ENCODE measurements around the gene TMEM209.

Gene TMEM209

DNA sequence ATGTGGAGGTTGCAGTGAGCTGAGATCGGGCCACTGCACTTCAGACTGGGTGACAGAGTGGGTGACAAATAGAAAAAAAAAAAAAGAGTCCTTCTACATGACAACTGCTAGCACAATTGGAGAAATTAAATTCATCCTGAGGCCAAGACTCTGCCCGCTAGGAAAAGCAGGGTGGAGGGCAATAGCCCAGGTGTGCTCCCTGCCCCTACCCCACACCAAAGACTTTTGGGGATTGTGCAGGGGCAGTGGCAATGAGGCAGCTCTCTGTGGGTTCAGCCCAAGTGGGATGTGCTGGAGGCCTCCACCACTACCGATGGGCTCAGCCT lies 61.3 kb downstream of the TMEM209 start:
- no peak for DNase-seq (ENCODE audit: low spot score)

DNA sequence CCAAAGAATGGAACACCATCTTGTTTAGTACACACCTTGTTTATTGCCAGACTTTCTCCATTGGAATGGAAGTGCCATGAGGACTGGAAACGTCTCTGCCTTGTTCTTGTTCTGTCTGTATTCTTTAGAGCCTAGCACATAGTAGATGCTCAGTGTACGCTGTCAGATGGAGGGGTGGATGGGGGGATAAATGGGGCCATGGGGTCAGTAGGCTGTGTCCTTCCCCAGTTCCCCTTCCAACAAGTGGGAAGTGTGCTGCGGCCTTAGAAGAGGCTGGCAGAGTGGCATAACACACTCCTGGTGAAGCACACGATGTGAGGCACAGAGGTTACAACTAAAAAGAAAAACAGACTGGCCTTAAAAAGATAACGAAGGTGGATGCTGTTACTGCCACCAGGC lies 61.9 kb downstream of the TMEM209 start:
- DNase-seq (ENCODE audit: low spot score), result no peak

DNA sequence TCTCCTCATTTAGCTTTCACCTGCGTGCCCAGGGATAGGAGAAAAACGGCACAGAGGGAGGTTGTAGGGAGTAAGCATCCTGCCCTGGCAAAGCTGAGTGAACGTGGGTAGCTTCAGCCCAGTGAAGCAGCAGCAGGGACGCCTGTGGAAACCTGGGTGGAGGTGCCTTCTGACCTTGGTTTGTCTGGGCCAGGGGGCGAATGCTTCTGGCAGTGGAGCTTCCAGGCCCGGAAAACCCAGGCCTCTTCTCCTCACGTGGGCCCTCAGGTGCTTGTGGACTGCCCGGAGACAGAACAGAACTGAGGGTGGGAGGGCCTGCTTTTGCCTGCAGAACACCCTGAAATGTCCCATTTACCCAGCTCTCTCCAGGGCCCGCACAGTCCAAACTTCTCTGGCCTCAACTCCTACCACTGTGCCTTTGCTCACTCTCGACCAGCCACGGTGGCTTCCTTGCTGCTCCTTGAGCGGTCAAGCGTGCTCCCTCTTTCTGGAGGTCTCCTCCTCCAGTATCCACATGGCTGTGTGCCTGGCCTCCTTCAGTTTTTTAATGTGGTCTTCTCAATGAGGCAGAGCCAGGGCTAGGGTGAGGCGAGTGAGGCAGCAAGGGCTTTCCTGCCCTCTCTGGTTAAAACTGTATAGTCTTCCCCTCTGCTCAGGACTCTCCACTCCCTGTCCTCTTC lies 62.4 kb downstream of the TMEM209 start:
- no peak for DNase-seq (ENCODE audit: low spot score)

DNA sequence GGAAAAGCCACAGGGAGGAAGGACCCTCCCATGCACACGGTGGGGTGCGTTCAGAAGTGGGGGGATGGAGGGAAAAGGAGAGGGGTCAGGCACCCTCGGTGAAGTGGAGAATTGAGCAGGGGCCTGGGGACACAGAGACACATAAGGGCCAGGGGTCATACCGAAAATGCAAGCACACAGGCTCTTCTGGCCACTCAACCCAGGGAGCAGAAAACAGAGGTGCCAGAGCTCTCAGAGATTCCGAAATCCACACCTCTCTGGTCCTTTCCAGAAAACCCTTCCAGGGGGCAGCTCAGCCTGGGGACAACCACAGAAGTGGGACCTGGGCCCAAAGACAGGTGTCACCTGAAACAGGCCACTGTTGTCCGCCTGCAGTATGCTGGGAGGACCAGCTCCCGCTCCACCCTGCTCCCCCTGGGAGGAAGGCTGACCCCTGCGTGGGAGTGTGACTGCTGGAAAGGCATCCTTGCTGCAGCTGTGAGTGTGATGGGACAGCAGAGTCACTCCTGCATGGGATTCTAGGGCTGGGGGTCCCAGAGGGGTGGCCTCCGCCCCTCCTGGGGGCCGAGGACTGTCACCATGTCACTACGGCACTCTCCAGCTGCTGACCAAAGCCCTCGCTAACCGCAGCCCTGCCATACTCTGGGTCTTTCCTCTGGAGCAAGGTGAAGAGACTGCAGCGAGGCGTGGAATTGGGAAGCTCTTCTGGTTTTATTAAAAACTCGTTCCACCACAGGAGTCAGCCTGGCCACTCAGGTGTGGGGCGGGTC lies 63.1 kb downstream of the TMEM209 start:
- DNase-seq (ENCODE audit: low spot score), result no peak

DNA sequence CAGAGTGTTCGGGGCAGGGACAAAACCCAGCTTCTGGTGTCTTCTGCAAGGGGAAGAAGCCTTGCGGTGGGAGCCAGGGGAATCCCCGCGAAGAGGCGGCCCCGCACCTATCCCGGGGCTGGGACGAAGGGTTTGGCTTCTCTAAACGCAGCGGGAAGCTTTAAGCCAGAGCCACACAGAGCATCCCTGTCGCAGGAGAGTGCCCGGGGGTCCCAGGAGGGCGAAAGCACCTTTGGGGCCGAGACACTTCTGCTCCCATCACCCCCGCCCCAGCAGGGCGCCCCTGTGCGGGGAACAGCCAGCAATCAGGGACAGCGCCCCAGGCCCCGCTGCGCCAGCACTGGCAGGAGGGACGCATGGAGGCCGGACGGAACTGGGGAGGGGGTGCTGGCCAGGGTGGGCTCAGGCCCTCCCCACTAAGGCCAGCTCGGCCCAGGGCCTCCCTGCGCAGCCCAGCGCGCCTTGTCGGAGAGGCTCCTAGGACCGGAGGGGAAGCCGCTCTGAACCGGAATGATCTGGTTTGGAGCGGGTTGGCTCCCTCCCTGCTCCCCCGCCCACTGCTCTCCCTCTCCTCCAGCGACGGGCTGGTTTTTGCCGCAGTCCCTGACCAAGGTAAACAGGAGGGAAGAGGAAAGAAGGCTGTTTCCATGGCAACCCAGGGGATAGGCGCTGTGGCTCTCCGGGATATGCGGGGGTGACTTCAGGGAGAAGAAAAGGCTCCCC lies 63.9 kb downstream of the TMEM209 start:
- DNase-seq (ENCODE audit: low spot score), result peak; percentile 59

DNA sequence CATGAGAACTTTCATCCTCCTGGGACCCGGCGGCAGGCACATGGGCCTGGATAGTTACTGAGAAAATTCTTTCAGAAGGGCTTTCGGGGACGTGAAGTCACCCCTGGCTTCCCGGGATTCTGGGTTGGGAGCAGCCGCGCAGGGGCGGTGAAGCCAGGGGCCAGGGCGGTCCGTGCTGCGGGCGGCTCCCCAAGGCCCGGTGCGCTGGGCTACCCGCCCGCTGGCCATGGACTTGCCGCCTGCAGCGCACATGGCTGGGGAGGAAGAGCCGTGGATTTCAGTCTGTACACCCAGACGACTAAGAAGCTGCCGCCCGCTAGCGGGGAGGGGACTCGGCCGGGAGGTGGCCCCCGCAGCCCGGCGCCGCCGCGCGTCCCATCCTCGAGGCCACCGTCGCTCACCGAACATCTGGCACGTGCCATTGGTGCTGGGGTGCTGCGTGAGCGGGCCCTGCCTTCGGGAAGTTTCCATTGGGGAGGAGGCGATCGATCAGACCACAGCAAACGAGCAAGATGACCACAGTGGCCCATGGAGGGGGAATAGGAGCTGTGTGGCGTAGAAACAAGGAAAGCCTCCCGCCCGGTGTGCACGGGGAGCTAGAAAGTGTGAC lies 64.5 kb downstream of the TMEM209 start:
- no peak for DNase-seq (ENCODE audit: low spot score)

DNA sequence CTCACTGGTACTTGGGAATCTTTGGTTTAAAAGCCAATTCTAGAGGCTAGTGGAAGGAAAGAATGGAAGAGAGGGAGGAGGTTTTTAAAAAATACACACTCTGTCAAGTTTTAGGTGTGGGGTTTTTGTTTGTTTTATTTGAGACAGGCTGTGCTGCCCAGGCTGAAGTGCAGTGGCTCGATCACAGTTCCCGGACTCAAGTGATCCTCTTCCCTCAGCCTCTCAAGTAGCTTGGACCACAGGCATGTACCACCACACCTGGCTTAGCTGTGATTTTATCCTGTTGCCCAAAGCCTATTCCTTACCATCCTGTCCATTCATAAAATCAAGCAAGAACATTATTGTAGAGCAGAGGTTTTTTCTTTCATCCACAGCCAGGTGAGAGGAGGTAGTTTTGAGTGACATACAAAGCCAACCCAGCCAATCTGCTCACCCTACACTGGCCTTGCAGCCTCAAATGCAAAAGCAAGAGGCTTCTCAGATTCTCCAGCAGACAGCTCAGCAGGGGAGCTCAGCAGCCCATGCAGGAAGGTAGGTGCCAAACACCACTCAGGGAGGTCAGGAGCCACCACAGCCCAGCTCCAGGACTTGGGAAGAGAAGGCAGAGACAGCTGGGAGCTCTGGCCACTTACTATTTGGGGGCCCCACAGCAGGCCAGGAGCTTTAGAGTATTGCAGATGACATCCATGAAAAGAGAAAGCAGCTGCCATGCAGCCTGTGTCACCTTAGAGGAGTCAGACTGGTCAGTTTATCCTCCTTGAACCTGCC lies 65.8 kb downstream of the TMEM209 start:
- DNase-seq (ENCODE audit: low spot score), result no peak

DNA sequence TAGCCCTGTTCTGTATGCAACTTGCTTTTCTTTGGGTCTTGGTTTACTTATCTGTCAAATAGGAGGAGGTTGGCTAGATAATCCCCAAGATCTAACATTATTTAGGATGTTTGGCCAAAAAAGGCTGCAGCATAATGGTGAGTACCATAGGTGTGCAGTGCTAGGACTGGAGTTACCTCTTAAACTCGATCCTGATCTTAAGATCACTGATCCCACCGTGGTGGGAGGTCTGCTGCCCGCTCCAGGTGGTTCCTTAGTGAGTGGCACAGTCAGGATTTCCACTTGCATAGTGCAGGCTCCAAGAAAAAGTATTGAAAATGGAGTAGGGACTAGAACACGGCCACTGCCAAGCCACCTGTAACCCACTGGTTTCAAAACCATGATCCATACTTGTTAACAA lies 68.0 kb downstream of the TMEM209 start:
- DNase-seq (ENCODE audit: low spot score), result no peak

DNA sequence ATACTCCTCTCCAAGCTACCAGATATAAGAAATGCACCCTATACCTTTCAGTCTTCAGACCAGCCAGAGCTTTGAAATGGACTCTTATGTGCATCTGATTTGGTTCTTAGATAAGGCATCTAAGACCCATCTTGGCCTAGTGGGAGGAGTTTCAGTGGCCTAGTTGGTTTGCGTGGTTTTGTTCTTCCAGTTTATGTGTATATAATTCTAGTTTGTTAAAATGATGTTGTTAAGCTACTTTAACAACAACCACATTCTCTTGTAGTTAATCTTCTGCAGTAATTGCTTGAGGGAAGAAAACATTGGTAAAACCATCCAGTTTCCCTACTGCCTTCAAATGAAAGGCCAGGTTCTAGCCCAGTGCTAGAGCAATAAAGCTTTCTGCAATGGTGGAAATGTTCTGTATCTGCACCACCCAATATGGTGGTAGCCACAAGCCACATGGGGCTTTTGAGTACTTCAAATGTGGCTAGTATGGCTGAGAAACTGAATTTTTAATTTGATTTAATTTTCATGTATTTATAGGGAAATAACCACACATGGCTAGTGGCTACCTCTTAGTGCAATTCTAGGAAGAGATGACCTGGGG lies 68.5 kb downstream of the TMEM209 start:
- DNase-seq (ENCODE audit: low spot score), result no peak

DNA sequence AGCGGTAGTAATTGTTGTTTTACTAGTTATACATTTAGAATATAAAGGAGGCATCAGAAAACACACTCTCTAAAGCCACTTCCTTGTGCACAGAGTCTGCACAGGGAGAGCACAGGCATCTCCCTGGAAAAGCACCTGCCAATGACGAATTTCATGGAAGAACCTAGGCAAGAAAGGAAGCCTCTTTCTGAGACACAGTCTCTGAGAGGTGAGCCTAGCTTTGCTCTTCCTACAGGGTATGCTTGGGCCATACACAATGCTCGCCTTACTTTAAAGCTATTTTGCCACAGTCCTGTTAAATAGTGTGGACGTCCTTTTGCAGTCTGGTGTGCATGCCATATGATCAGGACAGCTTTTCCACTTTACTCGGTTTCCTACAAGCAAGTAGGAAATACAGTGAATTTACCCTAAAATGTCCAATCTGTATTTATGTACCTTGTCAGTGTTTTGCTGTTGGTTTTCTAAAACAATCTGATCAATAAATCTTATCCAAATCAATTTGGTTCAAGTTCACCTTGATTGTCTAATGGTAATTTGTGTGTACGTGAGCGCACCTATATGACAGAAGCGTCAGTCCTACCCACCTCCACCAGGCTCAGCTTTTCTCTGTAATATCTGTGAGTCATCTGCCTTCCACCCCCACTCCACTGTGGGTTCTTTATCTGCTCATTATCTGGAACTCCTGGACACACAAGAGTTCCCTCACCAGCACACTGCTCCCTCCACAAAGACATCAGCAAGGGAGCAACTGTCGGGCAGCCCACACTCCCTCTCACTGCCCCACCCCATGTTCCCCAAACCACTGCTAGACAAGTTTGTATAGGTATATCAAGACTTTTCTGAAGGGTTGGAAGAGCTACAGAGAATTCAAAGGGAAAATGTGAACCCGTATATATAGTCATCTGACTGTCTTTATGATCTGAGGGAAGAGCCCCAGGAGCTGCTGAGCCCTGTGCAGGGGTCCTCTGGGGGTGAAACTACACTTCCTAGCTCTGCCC lies 69.7 kb downstream of the TMEM209 start:
- DNase-seq (ENCODE audit: low spot score), result no peak

DNA sequence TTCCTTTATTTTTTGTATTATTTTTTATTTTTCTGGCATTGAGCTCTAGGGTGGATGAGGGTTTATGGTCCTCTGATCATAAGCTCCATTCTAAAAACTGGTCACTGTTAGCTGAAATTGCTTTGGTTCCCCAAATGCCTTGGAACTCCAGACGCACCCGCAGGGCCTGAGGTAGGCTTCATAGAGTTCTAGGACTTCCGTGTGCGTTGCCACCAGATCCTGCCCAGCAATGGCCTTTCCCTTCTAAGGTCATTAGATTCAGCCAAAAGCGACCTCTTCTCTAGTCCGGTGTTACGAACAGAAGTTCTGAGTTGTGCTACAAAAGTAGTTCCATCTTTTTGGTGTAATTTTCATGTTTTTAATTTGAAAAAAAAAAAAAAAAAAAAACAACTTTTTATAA lies 70.5 kb downstream of the TMEM209 start:
- no peak for DNase-seq (ENCODE audit: low spot score)

DNA sequence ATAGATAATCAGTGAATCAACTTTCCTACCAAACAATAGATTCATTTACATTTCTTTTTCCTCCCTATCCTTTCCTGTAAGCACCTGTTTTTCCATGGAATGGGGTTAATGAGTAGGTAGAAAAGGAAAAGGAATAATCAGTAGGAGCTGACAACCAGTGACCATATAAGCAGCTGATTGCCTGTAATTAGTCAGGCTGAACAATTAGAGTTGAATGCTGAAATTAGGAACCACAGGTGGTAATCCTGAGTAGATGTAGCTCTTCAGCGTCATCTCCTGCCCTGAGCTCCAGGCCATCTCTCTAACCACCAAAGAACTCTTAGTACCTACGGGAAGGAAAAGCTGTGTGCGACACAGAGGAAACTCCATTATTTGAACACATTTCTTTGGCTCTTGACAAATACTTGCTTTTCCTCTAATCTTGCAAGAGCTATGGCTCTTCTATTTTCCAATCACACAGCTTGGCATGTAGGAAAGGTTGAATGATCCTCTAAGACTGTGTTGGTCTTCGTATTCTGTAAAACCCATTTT lies 71.0 kb downstream of the TMEM209 start:
- DNase-seq (ENCODE audit: low spot score), result no peak

DNA sequence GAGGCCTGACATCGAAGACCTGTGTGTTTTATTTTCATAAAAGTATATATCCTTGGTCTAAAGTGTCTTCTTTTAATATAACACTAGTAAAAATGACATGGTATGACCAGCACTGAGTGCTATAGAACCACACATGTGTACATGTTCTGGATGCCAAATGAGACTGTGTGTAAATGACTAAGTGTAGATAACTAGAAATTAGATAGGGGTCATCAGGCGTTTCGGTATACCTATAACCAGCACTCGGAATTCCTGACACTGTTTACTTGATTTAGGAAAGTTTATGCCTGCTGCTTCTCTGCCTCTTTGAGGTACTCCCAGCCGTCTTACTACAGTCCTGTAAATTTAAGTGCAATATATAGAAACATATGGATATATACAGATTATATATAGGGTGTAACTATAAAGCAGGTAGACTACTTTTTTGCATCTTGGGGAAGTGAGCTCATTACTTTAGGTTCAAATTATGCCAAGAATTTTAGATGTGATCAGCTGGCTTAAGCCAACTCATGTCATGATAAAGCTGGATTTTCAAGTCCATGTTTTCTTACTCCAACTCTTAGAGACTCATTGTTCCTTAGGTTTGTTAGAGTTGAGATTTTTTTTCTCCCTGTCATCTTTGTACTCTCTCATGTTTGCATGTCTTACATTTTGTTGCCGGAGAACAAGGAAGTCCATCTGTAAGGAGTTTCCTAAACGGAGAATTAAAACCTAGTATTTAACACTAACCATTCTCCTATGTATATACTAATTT lies 72.0 kb downstream of the TMEM209 start:
- DNase-seq (ENCODE audit: low spot score), result no peak

DNA sequence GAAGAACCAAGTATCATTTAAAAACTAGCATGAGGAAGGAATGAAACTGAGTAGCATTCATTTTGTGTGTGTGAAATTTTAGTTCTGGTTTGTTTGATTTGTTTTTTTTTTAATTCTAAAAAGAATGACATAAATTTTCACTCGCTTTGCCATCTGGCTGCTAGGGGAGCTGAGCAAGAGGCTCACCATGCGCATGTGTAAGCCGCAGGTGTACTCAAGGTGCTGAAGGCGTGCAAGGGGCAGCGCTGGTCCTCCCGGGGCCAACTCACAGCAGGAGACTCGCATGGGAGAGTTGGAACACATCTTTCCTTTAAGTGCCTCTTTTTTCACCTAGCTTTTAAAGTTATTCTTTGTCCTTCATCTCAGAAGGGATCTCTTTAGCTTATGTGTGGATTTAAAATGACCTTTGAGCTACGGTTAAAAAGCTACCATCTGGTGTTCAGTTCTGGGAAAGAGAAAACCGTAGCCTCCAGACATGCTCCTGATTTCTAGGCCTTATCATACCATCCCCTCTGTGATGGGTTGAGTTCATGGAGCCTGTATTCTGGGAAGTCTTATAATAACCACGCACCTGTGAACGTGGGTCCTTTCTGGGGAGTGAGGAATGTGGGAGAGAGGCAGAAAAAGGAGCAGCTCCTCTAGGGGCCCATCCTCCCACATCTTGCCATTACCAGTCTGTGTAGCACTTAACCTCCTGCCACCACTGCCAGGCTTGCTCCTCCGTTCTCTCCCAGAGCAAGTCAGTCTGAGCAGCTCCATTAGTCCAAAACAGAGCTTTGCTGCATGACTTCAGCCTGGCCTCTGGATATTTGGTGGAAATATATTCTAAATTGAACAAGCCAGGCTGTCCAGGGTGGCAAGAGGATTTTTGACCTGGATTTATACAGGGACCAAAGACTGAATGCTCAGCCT lies 73.0 kb downstream of the TMEM209 start:
- DNase-seq (ENCODE audit: low spot score), result no peak

DNA sequence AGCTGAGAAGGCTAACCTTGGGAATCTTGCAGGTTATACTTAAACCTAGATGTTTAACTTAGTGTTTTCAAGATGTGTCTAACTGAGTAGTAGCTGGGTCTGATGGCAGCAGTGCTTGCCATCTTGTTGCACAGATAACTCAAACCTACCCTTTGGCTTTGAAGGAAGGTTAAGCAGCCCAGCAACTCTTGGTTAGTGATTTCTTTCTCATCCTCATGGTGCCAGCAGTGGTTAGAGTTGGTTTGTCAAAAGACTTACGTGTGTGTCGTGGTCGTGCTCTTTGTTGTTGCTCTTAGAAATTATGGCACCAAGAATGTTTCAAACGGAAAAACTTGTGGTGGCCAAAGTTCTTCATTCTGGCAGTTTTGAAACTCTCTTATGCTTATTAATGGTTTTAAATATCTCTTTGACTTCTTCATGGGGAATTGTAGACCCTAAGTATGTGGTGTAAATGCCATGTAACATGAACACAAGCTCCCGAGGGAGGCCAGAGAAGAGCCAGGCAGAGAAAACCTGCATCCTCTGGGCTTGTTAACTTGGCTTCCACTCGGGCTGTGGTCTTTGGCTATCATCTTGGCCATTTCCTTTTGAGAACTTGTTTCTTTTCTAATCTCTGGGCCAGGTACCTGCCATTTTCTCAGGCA lies 73.9 kb downstream of the TMEM209 start:
- DNase-seq (ENCODE audit: low spot score), result no peak

DNA sequence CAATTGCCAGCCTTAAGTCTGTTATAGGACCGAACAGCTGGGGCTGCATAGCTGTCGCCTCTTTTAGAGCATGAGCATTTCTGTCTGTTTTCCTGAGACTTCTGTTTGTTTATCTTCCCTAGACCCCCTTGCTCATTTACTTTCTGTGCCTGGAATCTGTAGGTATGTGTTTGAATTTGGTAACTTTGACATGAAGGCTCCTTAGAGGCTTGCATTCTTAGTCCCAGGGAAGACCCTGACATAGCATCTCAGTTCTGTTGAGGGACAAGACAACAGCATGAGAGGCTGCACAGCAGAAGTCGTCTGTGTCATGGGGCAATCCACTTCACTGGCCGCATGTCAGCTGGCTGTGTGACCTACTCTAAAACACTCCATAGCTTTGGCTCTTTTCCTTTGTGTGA lies 76.2 kb downstream of the TMEM209 start:
- no peak for DNase-seq (ENCODE audit: low spot score)

DNA sequence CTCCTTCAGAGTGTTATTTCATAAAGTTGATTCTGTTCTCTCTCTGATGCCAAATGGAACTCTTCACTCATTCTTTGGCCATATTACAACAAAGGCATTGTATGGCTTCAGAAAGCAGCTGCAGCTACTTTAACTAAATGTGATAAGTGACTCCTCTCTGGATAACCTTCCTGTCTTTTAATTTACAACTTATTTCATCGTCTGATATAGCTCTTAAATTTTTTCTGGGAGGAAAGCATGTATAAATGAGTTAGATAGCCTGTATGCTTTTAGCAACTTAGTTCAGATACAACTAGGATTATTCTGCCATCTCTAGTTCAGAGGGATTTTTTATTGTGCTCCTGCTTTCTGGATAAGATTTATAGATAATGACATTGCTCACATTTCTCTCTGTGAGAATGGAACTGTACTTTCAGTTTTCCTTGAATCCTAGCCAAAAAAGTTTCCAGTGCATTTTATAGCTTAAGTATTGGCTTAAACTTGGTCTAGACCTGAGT lies 77.3 kb downstream of the TMEM209 start:
- DNase-seq (ENCODE audit: low spot score), result no peak

DNA sequence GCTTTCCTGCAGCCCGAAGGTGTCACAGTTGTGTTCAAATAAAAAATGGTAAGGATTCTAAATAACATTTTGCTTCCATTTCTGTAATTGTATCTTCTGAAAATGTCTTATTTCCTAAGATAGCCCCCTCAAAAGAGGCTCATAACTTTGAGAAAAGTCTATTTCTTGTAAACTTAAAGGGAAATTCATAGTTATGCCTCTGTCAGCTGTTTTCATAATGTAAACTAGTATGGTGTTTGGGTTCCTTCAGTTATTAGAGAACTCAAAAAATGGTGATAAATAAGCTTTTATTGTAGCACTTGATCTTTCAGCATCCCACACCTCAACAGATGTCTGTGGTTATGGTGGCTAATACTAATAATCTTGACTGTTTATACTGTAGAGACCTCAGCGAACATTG lies 77.8 kb downstream of the TMEM209 start:
- DNase-seq (ENCODE audit: low spot score), result no peak
